Ectodermal cell (in vitro differentiated cells): ENCODE results near the gene EIF2AK3.

ENCODE experiments used
- H3K27ac ChIP-seq: 2 replicates; pipeline ENCODE4 v1.7.0; 2013; ENCODE audit warnings: mild to moderate bottlenecking, low read depth, low read length; ENCODE audit not compliant: insufficient read depth, poor library complexity, severe bottlenecking
- H3K27me3 ChIP-seq: 2 replicates; pipeline ENCODE4 v1.7.0; 2013; ENCODE audit warnings: mild to moderate bottlenecking, low read length; ENCODE audit not compliant: insufficient read depth, control insufficient read depth, poor library complexity, severe bottlenecking
- H3K36me3 ChIP-seq: one replicate; pipeline ENCODE4 v1.7.0; 2013; ENCODE audit warnings: low read length; ENCODE audit not compliant: control insufficient read depth, insufficient read depth
- H3K4me1 ChIP-seq: one replicate; pipeline ENCODE4 v1.7.0; 2013; ENCODE audit warnings: low read length; ENCODE audit not compliant: control insufficient read depth, insufficient read depth
- H3K4me3 ChIP-seq: 2 replicates; pipeline ENCODE4 v1.7.0; 2013; ENCODE audit warnings: low read depth, low read length, control low read depth; ENCODE audit not compliant: insufficient read depth
- H3K9me3 ChIP-seq: 2 replicates; pipeline ENCODE4 v1.7.0; 2013; ENCODE audit warnings: mild to moderate bottlenecking, low read length, moderate library complexity; ENCODE audit not compliant: control insufficient read depth
- WGBS, 2 experiments: methylation state at CpG; one replicate each; pipeline ENCODE4 v1.1.7; 2013; ENCODE audit warnings: missing lambda C conversion rate in 2 of 2; 5-methylcytosine and 5-hydroxymethylcytosine counted together

EIF2AK3 gene

GRCh38 chr2:88622307-88622706 is 5.0 kb downstream of the EIF2AK3 start:
- Histone ChIP-seq H3K27me3 (no peaks in the 10 kb centered on the region), H3K36me3 (no peaks in the 10 kb centered on the region), H3K27ac (no peak overlapping the region), H3K9me3 (no peaks in the 10 kb centered on the region), H3K4me3 (no peak overlapping the region), H3K4me1 (peaks cover 4% of the 10 kb centered on the region)
- WGBS, 2 experiments, result 89 to 91% methylated on average over 1 of the region's 1 CpG

GRCh38 chr2:88621432-88621831 is 5.8 kb downstream of the EIF2AK3 start:
- Histone ChIP-seq H3K27ac (no peak overlapping the region), H3K4me3 (no peak overlapping the region), H3K4me1 (peaks cover 4% of the 10 kb centered on the region), H3K36me3 (no peaks in the 10 kb centered on the region), H3K27me3 (no peaks in the 10 kb centered on the region), H3K9me3 (no peaks in the 10 kb centered on the region)
- WGBS, 2 experiments, result 95 to 97% methylated on average over 2 to 3 of the region's 3 CpGs

GRCh38 chr2:88620015-88620414 is 7.2 kb downstream of the EIF2AK3 start:
- no peak overlapping the region for H3K27ac ChIP-seq
- H3K9me3 ChIP-seq, result no peaks in the 10 kb centered on the region
- no peaks in the 10 kb centered on the region for H3K36me3 ChIP-seq
- H3K4me3 ChIP-seq, result no peak overlapping the region
- 92 to 95% methylated on average over 1 of the region's 1 CpG for WGBS, 2 experiments
- H3K27me3 ChIP-seq, result no peaks in the 10 kb centered on the region
- H3K4me1 ChIP-seq, result no peaks in the 10 kb centered on the region

- no peak overlapping the region for H3K27ac ChIP-seq
- H3K4me1 ChIP-seq, result no peaks in the 10 kb centered on the region
- no peaks in the 10 kb centered on the region for H3K9me3 ChIP-seq
- H3K36me3 ChIP-seq, result no peaks in the 10 kb centered on the region
- H3K27me3 ChIP-seq, result no peaks in the 10 kb centered on the region
- WGBS, 2 experiments, result 90 to 93% methylated on average over 3 of the region's 3 CpGs
- no peak overlapping the region for H3K4me3 ChIP-seq
Measured at GRCh38 chr2:88615822-88616221, 11.4 kb downstream of the EIF2AK3 start.

- H3K27ac ChIP-seq, result no peak overlapping the region
- no peaks in the 10 kb centered on the region for H3K9me3 ChIP-seq
- no peaks in the 10 kb centered on the region for H3K27me3 ChIP-seq
- no peaks in the 10 kb centered on the region for H3K36me3 ChIP-seq
- no peaks in the 10 kb centered on the region for H3K4me1 ChIP-seq
- H3K4me3 ChIP-seq, result no peak overlapping the region
- WGBS, 2 experiments, result 91 to 95% methylated on average over 3 of the region's 3 CpGs
Measured at GRCh38 chr2:88614497-88615157, 12.6 kb downstream of the EIF2AK3 start.

GRCh38 chr2:88613921-88614320 is 13.3 kb downstream of the EIF2AK3 start:
- no peaks in the 10 kb centered on the region for H3K27me3 ChIP-seq
- no peaks in the 10 kb centered on the region for H3K36me3 ChIP-seq
- H3K4me1 ChIP-seq, result no peaks in the 10 kb centered on the region
- H3K9me3 ChIP-seq, result no peaks in the 10 kb centered on the region
- 91 to 96% methylated on average over 4 of the region's 4 CpGs for WGBS, 2 experiments
- no peak overlapping the region for H3K27ac ChIP-seq
- H3K4me3 ChIP-seq, result no peak overlapping the region

GRCh38 chr2:88608184-88608583 is 19.1 kb downstream of the EIF2AK3 start:
- H3K27me3 ChIP-seq, result no peaks in the 10 kb centered on the region
- H3K4me3 ChIP-seq, result no peak overlapping the region
- H3K27ac ChIP-seq, result no peak overlapping the region
- no peaks in the 10 kb centered on the region for H3K9me3 ChIP-seq
- no peaks in the 10 kb centered on the region for H3K4me1 ChIP-seq
- H3K36me3 ChIP-seq, result no peaks in the 10 kb centered on the region
- 92 to 95% methylated on average over 3 of the region's 3 CpGs for WGBS, 2 experiments

GRCh38 chr2:88607416-88607815 is 19.8 kb downstream of the EIF2AK3 start:
- H3K4me3 ChIP-seq, result no peak overlapping the region
- no peaks in the 10 kb centered on the region for H3K27me3 ChIP-seq
- H3K9me3 ChIP-seq, result no peaks in the 10 kb centered on the region
- WGBS, 2 experiments, result 94 to 97% methylated on average over 2 of the region's 2 CpGs
- no peak overlapping the region for H3K27ac ChIP-seq
- no peaks in the 10 kb centered on the region for H3K36me3 ChIP-seq
- no peaks in the 10 kb centered on the region for H3K4me1 ChIP-seq

- H3K27ac ChIP-seq, result no peak overlapping the region
- H3K9me3 ChIP-seq, result no peaks in the 10 kb centered on the region
- H3K27me3 ChIP-seq, result no peaks in the 10 kb centered on the region
- H3K4me3 ChIP-seq, result no peak overlapping the region
- H3K4me1 ChIP-seq, result no peaks in the 10 kb centered on the region
- WGBS, 2 experiments, result 89 to 94% methylated on average over 2 of the region's 3 CpGs
- no peaks in the 10 kb centered on the region for H3K36me3 ChIP-seq
Measured at GRCh38 chr2:88606371-88607030, 20.8 kb downstream of the EIF2AK3 start.

GRCh38 chr2:88603146-88603545 is 24.1 kb downstream of the EIF2AK3 start:
- Histone ChIP-seq H3K27ac (no peak overlapping the region), H3K27me3 (no peaks in the 10 kb centered on the region), H3K9me3 (no peaks in the 10 kb centered on the region), H3K36me3 (no peaks in the 10 kb centered on the region), H3K4me1 (peaks cover 3% of the 10 kb centered on the region), H3K4me3 (no peak overlapping the region)
- 89 to 91% methylated on average over 4 of the region's 4 CpGs for WGBS, 2 experiments
